Loucy (cell line): ENCODE data around the gene PBLD.

Experiments used
- CTCF ChIP-seq: fragments of 200-600 bp; sonication (generic); conservative IDR thresholded peaks from 2 replicates; pipeline ENCODE4 v1.5.1; 2014; ENCODE audit warnings: mild to moderate bottlenecking, antibody characterized with exemption, low read length
- EZH2phosphoT487 ChIP-seq: fragments of 200-600 bp; IDR thresholded peaks from 2 replicates; pipeline ENCODE4 v1.6.1; 2018; ENCODE audit warnings: antibody characterized with exemption, mild to moderate bottlenecking, moderate library complexity, borderline replicate concordance

DNA sequence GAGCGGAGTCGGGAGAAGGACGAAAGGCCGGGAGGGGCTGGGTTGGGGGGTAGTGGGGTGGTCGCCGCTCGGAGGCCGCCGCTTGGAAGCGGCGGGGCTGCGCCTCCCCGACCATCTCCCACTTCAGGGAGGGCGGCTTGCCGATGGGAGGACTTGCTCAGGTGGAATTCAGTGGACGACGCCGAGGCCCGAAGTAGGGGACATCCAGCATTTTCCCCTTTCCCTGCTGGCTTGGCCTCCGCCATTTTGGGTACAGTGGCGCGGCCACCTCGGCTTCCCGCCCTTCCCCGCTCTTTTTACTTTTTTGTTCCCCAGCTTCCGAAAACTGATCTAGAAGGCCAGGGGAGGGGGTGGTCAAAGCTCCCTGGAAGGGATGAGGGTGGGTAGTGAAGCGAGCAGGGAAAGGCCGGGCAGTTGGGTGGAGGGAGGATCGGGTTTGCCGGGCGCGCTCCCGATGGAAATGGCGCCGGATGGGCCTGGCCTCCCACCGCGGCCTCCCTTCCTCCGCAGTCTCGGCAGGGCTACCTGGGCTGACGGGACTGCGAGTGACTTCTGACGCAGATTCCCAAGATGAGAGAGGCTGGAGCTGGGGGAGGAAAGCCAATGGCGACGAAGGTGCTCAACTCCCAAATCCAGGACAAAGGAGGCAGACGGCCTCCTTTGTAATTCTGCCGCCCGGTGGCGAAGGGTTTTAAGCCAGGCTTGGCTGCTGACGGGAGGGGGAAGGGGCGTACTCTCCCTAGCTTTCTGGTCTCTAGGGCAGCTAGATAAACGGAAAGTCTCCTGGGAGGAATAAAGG, at the start of gene PBLD:
- peak; percentile 60 for TF ChIP-seq CTCF
- no peak for TF ChIP-seq EZH2phosphoT487
